Neutrophil (primary cell): ENCODE measurements around the gene MICAL1.

ENCODE experiments used
- H3K27ac ChIP-seq: fragments of 200-600 bp; sonication (generic); 2 replicates; pipeline ENCODE4 v1.5.1; 2016; ENCODE audit warnings: mild to moderate bottlenecking, moderate library complexity
- H3K27me3 ChIP-seq: fragments of 200-600 bp; sonication (generic); 2 replicates; pipeline ENCODE4 v1.6.0; 2016; ENCODE audit warnings: mild to moderate bottlenecking
- H3K36me3 ChIP-seq: fragments of 200-600 bp; sonication (generic); 2 replicates; pipeline ENCODE4 v1.5.1; 2017
- H3K4me1 ChIP-seq, 2 experiments: fragments of 200-600 bp in 1 of 2; sonication (generic) in 1 of 2; 1 replicate in 1 of 2; 2 replicates in 1 of 2; pipeline versions ENCODE4 v1.5.1 to v1.6.1; 2013 to 2016; ENCODE audit warnings: low read depth in 1 of 2, low read length in 1 of 2, mild to moderate bottlenecking in 1 of 2, moderate library complexity in 1 of 2; ENCODE audit not compliant: control insufficient read depth in 1 of 2, insufficient read depth in 1 of 2
- H3K4me3 ChIP-seq, 2 experiments: fragments of 200-600 bp in 1 of 2; sonication (generic) in 1 of 2; 1 replicate in 1 of 2; 2 replicates in 1 of 2; pipeline ENCODE4 v1.5.1; 2013 to 2016; ENCODE audit warnings: low read depth in 1 of 2, low read length in 1 of 2, mild to moderate bottlenecking in 1 of 2, moderate library complexity in 1 of 2
- H3K9me3 ChIP-seq: fragments of 200-600 bp; sonication (generic); 2 replicates; pipeline ENCODE4 v1.5.1; 2016
- TF ChIP-seq, protein P1 (sequence below): fragments of 200-600 bp; sonication (generic); IDR thresholded peaks from 2 replicates; pipeline ENCODE4 v1.5.1; 2016; ENCODE audit warnings: antibody characterized with exemption

Gene MICAL1

GRCh38 chr6:109460161-109460829, 4.7 kb upstream of the MICAL1 start:
- Histone ChIP-seq H3K9me3 (no peaks in the 10 kb centered on the region), H3K4me3 (no peak overlapping the region), H3K36me3 (peaks cover 20% of the 10 kb centered on the region), H3K27me3 (no peaks in the 10 kb centered on the region), H3K27ac (no peak overlapping the region), H3K4me1 (peaks cover 29% of the 10 kb centered on the region in 2 experiments)
- TF ChIP-seq, protein P1, sequence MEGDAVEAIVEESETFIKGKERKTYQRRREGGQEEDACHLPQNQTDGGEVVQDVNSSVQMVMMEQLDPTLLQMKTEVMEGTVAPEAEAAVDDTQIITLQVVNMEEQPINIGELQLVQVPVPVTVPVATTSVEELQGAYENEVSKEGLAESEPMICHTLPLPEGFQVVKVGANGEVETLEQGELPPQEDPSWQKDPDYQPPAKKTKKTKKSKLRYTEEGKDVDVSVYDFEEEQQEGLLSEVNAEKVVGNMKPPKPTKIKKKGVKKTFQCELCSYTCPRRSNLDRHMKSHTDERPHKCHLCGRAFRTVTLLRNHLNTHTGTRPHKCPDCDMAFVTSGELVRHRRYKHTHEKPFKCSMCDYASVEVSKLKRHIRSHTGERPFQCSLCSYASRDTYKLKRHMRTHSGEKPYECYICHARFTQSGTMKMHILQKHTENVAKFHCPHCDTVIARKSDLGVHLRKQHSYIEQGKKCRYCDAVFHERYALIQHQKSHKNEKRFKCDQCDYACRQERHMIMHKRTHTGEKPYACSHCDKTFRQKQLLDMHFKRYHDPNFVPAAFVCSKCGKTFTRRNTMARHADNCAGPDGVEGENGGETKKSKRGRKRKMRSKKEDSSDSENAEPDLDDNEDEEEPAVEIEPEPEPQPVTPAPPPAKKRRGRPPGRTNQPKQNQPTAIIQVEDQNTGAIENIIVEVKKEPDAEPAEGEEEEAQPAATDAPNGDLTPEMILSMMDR, result no peak

GRCh38 chr6:109458774-109459531, 3.4 kb upstream of the MICAL1 start:
- H3K27ac ChIP-seq, result peak overlapping the region; percentile 58
- TF ChIP-seq, protein P1, result no peak
- H3K4me3 ChIP-seq, result peak overlapping the region in 1 of 2 experiments; percentile 13
- no peaks in the 10 kb centered on the region for H3K9me3 ChIP-seq
- no peaks in the 10 kb centered on the region for H3K27me3 ChIP-seq
- H3K36me3 ChIP-seq, result peaks cover 9% of the 10 kb centered on the region
- peaks cover 37 to 39% of the 10 kb centered on the region in 2 experiments for H3K4me1 ChIP-seq

- no peaks in the 10 kb centered on the region for H3K27me3 ChIP-seq
- peaks cover 19% of the 10 kb centered on the region for H3K36me3 ChIP-seq
- H3K4me3 ChIP-seq, result no peak overlapping the region
- TF ChIP-seq, protein P1, result no peak
- peaks cover 51 to 53% of the 10 kb centered on the region in 2 experiments for H3K4me1 ChIP-seq
- H3K27ac ChIP-seq, result no peak overlapping the region
- H3K9me3 ChIP-seq, result no peaks in the 10 kb centered on the region
These were observed 2.0 kb upstream of the MICAL1 start for GRCh38 chr6:109457562-109457996.

GRCh38 chr6:109456710-109457561, 1.4 kb upstream of the MICAL1 start:
- Histone ChIP-seq H3K9me3 (no peaks in the 10 kb centered on the region), H3K4me3 (peak overlapping the region in 1 of 2 experiments; percentile 97), H3K36me3 (peaks cover 23% of the 10 kb centered on the region), H3K27ac (no peak overlapping the region), H3K4me1 (peaks cover 57 to 59% of the 10 kb centered on the region in 2 experiments), H3K27me3 (no peaks in the 10 kb centered on the region)
- TF ChIP-seq, protein P1, result no peak

DNA sequence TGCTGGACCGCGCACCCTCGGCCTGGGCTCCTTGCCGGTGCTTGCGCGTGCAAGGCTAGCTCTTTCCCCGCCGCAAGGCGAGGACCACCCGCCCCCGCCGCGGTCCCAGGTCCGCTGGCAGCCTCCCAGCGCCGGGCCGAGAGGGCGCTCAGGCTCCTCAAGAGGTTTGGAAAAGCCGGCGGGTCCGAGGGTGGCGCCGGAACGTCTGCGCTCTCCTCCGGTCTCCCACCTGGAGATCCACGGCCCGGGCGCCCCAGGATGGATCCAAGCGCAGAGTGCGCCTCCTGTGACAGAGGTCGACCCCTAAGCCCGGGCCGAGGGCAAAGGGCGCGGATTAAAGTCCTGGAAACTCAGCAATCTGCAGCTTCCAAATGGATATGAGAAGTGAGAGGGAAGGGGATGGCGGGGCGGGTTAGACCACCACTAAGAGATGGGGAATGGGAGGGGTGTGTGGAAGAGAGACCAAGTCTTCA, 575 bp upstream of the MICAL1 start:
- Histone ChIP-seq H3K4me1 (peaks cover 63 to 67% of the 10 kb centered on the region in 2 experiments), H3K36me3 (peaks cover 28% of the 10 kb centered on the region), H3K9me3 (no peaks in the 10 kb centered on the region), H3K27ac (peak overlapping the region; percentile 95), H3K4me3 (peak overlapping the region; percentile 75 to 97), H3K27me3 (no peaks in the 10 kb centered on the region)
- TF ChIP-seq, protein P1, result no peak
